ENCODE measurements around the gene STX5.
A peak's percentile ranks its signal among the peaks of the same experiment; 100 is the strongest.
"Not testable (repeated sequence)": the region's sequence is repeated elsewhere in the genome, so short reads cannot be mapped to it uniquely, and the experiment has no call there.

STX5 gene

DNA sequence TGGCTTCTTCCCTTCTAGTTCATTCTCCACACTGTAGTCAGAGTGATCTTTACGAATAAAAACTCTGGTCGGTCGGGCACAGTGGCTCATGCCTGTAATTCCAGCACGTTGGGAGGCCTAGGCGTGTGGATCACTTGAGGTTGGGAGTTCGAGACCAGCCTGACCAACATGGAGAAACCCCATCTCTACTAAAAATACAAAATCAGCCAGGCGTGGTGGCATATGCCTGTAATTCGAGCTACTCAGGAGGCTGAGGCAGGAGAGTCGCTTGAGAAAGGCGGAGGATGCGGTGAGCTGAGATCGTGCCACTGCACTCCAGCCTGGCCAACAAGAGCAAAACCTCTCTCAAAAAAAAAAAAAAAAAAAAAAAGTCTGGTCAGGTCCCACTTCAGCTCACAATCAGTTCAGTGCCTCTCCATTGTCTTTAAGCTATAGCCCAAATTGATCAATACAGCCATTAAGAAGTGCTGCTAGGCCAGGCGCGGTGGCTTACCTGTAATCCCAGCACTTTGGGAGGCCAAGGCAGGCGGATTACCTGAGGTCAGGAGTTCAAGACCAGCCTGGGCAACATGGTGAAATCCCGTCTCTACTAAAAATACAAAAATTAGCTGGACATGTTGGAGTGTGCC, 29.8 kb upstream of the STX5 start:
- H3K36me3 ChIP-seq (ENCODE audit: insufficient read depth, low read depth, low read length), result peaks cover 56% of the 10 kb centered on the region
- peak overlapping the region; percentile 58; the same call in 1 of the 2 replicates for H3K9ac ChIP-seq (ENCODE audit: low read depth, low read length)
- H3K4me1 ChIP-seq (ENCODE audit: insufficient read depth, low read length), result peaks cover 16% of the 10 kb centered on the region; the same call in 1 of the 2 replicates
- not testable (repeated sequence) for H3K9me3 ChIP-seq (ENCODE audit: insufficient read depth, low read depth, low read length); H3K27ac ChIP-seq (ENCODE audit: low read length); H3K27me3 ChIP-seq (ENCODE audit: insufficient read depth, low read length); H3K4me3 ChIP-seq (ENCODE audit: low read length)

DNA sequence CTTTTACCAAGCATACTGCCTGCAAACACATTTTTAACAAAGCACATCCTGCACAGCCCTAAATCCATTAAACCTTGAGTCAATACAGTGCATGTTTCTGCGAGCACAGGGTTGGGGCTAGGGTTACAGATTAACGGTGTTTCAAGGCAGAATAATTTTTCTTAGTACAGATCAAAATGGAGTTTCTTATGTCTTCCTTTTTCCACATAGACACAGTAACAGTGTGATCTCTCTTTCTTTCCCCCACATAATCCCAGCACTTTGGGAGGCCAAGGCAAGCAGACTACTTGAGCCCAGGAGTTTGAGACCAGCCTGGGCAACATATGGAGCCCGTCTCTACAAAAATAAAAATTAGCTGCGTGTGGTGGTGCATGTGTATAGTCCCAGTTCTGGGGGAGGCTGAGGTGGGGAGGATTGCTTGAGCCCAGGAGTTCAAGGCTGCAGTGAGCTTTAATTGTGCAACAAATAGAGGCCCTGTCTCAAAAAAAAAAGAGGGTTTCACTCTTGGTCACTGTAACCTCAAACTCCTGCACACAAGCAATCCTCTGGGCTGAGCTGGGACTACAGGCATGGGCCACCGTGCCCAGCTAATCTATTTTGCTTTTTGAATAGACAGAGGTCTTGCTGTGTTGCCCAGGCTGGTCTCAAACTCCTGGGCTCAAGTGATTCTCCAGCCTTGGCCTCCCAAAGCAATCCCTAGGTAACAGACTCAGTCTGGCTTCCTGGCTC, 29.1 kb upstream of the STX5 start:
- peak overlapping the region; percentile 41; the same call in 1 of the 2 replicates for H3K9ac ChIP-seq (ENCODE audit: low read depth, low read length)
- no peaks in the 10 kb centered on the region for H3K27me3 ChIP-seq (ENCODE audit: insufficient read depth, low read length)
- H3K36me3 ChIP-seq (ENCODE audit: insufficient read depth, low read depth, low read length), result peaks cover 50% of the 10 kb centered on the region
- H3K4me3 ChIP-seq (ENCODE audit: low read length), result no peak overlapping the region
- no peak overlapping the region for H3K27ac ChIP-seq (ENCODE audit: low read length)
- H3K4me1 ChIP-seq (ENCODE audit: insufficient read depth, low read length), result peaks cover 16% of the 10 kb centered on the region; the same call in 1 of the 2 replicates
- no peaks in the 10 kb centered on the region for H3K9me3 ChIP-seq (ENCODE audit: insufficient read depth, low read depth, low read length)

DNA sequence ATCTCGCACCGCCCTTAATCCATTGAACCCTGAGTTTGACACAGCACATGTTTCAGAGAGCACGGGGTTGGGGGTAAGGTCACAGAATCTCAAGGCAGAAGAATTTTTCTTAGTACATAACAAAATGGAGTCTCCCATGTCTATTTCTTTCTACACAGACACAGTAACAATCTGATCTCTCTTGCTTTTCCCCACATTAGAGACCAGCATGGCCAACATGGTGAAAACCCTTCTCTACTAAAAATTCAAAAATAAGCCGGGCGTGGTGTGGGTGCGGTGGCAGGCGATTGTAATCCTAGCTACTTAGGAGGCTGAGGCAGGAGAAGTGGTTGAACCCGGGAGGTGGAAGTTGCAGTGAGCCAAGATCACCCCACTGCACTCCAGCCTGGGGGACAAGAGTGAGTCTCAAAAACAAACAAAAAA, 27.4 kb upstream of the STX5 start:
- H3K27me3 ChIP-seq (ENCODE audit: insufficient read depth, low read length); H3K9me3 ChIP-seq (ENCODE audit: insufficient read depth, low read depth, low read length); H3K27ac ChIP-seq (ENCODE audit: low read length): not testable (repeated sequence)
- Histone ChIP-seq H3K9ac (ENCODE audit: low read depth, low read length) (peak overlapping the region; percentile 55; the same call in 1 of the 2 replicates), H3K36me3 (ENCODE audit: insufficient read depth, low read depth, low read length) (peaks cover 49% of the 10 kb centered on the region), H3K4me3 (ENCODE audit: low read length) (peak overlapping the region; percentile 36; the same call in 1 of the 2 replicates), H3K4me1 (ENCODE audit: insufficient read depth, low read length) (peaks cover 16% of the 10 kb centered on the region; the same call in 1 of the 2 replicates)

DNA sequence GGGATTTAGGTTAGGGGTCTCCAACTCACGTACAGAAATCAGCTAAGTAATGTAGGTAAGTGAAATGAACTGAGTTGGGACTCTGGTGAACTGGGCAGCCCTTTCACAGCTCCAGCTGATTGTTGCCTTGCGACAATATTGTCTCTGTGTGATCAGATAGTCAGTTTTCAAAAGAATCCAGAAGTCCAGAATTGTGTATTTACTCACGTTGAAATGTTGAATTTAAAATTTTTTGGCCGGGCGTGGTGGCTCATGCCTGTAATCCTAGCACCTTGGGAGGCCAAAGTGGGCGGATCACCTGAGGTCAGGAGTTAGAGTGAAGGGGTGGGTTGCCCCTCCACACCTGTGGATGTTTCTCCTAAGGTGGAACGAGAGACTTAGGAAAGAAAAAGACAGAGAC, 26.4 kb upstream of the STX5 start:
- H3K9me3 ChIP-seq (ENCODE audit: insufficient read depth, low read depth, low read length), result peaks cover 8% of the 10 kb centered on the region; the same call in 1 of the 2 replicates
- H3K4me3 ChIP-seq (ENCODE audit: low read length), result peak overlapping the region; percentile 91
- H3K4me1 ChIP-seq (ENCODE audit: insufficient read depth, low read length), result peaks cover 16% of the 10 kb centered on the region; the same call in 1 of the 2 replicates
- H3K27me3 ChIP-seq (ENCODE audit: insufficient read depth, low read length), result no peaks in the 10 kb centered on the region
- peaks cover 49% of the 10 kb centered on the region for H3K36me3 ChIP-seq (ENCODE audit: insufficient read depth, low read depth, low read length)
- H3K9ac ChIP-seq (ENCODE audit: low read depth, low read length), result peak overlapping the region; percentile 100
- H3K27ac ChIP-seq (ENCODE audit: low read length), result no peak overlapping the region

DNA sequence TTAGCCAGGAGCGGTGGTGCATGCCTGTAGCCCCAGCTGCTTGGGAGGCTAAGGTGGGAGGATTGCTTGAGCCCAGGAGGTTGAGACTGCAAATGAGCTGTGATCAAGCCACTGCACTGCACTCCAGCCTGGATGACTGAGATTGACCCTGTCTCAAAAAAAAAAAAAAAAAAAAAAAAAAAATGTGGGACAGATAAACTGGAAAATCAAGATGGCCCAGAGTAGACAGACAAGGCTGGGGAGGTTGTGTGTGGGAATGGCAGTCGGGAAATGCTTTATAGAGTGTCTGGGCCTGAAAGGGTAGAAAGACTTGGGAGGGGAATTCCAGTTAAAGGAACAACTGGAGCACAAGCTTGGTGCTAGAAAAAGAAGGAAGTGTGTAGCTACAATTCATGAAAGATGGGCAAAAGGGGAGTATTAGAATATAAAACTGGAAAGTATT, 25.7 kb upstream of the STX5 start:
- no peaks in the 10 kb centered on the region for H3K27me3 ChIP-seq (ENCODE audit: insufficient read depth, low read length)
- peaks cover 8% of the 10 kb centered on the region; the same call in 1 of the 2 replicates for H3K9me3 ChIP-seq (ENCODE audit: insufficient read depth, low read depth, low read length)
- peak overlapping the region; percentile 36 for H3K27ac ChIP-seq (ENCODE audit: low read length)
- H3K9ac ChIP-seq (ENCODE audit: low read depth, low read length), result peak overlapping the region; percentile 100
- H3K4me1 ChIP-seq (ENCODE audit: insufficient read depth, low read length), result peaks cover 16% of the 10 kb centered on the region; the same call in 1 of the 2 replicates
- H3K4me3 ChIP-seq (ENCODE audit: low read length), result peak overlapping the region; percentile 91
- peaks cover 51% of the 10 kb centered on the region for H3K36me3 ChIP-seq (ENCODE audit: insufficient read depth, low read depth, low read length)

DNA sequence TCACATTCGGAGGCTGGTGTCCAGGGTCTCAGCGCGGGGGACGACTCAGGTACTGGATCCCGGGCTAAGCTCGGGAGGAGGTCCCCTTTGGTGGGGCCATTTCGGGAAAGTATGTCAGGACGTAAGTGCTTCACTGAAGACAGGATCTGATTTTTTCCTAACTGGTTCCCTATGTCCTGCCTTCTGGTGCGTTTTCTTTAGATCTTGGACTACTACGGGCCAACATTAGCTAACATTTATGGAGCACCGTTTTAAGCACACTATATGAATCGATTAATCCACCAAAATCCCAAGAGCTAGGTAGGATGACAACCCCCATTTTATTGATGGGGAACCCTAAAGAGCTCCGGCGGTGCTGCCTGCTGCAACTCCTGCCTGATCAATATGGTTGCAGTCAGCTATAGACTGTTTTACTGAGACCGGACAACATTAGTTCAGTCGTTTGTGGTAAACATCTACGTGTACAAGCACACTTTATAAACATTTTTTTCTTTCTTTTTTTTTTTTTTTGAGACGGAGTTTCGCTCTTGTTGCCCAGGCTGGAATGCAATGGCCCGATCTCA, 24.6 kb upstream of the STX5 start:
- H3K27me3 ChIP-seq (ENCODE audit: insufficient read depth, low read length), result no peaks in the 10 kb centered on the region
- peaks cover 9% of the 10 kb centered on the region; the same call in 1 of the 2 replicates for H3K4me1 ChIP-seq (ENCODE audit: insufficient read depth, low read length)
- H3K36me3 ChIP-seq (ENCODE audit: insufficient read depth, low read depth, low read length), result peaks cover 60% of the 10 kb centered on the region
- H3K9me3 ChIP-seq (ENCODE audit: insufficient read depth, low read depth, low read length), result peaks cover 8% of the 10 kb centered on the region; the same call in 1 of the 2 replicates
- H3K4me3 ChIP-seq (ENCODE audit: low read length), result peak overlapping the region; percentile 91
- H3K27ac ChIP-seq (ENCODE audit: low read length), result peak overlapping the region; percentile 93
- peak overlapping the region; percentile 100 for H3K9ac ChIP-seq (ENCODE audit: low read depth, low read length)

DNA sequence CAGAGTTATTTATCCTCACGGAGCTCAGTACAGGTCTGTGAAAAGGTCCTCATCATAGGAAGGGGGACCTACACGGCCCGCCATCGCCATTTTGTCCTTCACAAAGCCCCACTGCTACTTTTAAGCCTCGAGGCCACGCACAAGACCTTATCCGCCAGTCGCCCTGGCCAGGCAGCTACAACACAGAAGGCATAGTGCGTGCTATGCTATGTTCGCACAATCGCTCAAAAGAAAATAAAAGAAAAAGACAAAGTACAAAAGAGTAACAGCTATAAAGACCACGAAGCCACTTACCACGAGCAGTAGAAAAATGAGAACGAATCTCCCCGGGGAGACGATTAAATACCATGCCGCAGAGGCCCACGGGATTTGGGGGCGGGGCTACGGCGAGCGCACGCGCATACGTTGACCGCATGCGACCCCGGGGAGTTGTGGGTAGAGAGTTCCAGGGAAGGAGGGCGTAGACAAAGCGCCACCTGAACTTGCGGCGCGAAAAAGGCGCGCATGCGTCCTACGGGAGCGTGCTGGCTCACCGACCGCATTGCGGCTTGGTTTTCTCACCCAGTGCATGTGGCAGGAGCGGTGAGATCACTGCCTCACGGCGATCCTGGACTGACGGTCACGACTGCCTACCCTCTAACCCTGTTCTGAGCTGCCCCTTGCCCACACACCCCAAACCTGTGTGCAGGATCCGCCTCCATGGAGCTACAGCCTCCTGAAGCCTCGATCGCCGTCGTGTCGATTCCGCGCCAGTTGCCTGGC, 23.9 kb upstream of the STX5 start:
- Histone ChIP-seq H3K9ac (ENCODE audit: low read depth, low read length) (peak overlapping the region; percentile 100), H3K4me1 (ENCODE audit: insufficient read depth, low read length) (peaks cover 3% of the 10 kb centered on the region; the same call in 1 of the 2 replicates), H3K27me3 (ENCODE audit: insufficient read depth, low read length) (no peaks in the 10 kb centered on the region), H3K4me3 (ENCODE audit: low read length) (peak overlapping the region; percentile 91), H3K27ac (ENCODE audit: low read length) (peak overlapping the region; percentile 96), H3K36me3 (ENCODE audit: insufficient read depth, low read depth, low read length) (peaks cover 54% of the 10 kb centered on the region), H3K9me3 (ENCODE audit: insufficient read depth, low read depth, low read length) (peaks cover 8% of the 10 kb centered on the region; the same call in 1 of the 2 replicates)

DNA sequence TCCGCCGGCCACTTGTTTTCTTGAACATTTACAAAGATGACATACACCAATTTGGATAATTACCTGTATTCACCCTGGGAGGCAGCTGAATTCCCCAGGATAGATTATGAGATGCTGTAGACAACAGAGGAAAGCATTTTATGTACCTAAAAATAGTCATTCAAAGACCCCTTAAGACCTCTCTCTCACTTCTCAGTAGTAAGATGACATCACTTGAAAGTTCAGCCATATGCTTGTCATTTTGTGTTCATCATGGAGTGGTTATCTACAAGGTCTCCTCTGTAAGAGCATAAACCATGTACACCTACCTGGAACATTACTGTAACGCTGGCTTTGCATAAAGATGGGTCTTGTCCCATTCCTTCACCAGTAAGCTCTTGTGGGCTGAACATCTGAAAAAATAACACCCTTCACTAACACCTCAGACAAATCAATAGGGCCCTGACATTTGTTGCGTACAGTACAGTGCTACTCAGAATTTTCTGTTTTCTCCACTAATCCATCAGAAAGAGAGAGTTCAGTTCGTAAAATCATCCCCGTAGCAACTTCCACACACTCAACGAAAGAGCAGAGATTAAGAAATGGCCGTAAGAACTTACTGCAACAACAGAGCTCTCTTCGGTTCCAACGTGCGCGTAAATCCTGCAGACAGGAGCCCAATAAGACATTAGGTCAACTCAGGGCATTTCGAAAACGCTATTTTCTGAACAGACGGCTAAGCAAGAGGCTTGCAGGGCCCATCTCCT, 23.1 kb upstream of the STX5 start:
- Histone ChIP-seq H3K27ac (ENCODE audit: low read length) (peak overlapping the region; percentile 96), H3K36me3 (ENCODE audit: insufficient read depth, low read depth, low read length) (peaks cover 49% of the 10 kb centered on the region), H3K9ac (ENCODE audit: low read depth, low read length) (peak overlapping the region; percentile 100), H3K9me3 (ENCODE audit: insufficient read depth, low read depth, low read length) (peaks cover 8% of the 10 kb centered on the region; the same call in 1 of the 2 replicates), H3K27me3 (ENCODE audit: insufficient read depth, low read length) (no peaks in the 10 kb centered on the region), H3K4me3 (ENCODE audit: low read length) (peak overlapping the region; percentile 91), H3K4me1 (ENCODE audit: insufficient read depth, low read length) (0 out of 2 replicates have a peak, but pooled peaks cover 3% of the 10 kb centered on the region)

DNA sequence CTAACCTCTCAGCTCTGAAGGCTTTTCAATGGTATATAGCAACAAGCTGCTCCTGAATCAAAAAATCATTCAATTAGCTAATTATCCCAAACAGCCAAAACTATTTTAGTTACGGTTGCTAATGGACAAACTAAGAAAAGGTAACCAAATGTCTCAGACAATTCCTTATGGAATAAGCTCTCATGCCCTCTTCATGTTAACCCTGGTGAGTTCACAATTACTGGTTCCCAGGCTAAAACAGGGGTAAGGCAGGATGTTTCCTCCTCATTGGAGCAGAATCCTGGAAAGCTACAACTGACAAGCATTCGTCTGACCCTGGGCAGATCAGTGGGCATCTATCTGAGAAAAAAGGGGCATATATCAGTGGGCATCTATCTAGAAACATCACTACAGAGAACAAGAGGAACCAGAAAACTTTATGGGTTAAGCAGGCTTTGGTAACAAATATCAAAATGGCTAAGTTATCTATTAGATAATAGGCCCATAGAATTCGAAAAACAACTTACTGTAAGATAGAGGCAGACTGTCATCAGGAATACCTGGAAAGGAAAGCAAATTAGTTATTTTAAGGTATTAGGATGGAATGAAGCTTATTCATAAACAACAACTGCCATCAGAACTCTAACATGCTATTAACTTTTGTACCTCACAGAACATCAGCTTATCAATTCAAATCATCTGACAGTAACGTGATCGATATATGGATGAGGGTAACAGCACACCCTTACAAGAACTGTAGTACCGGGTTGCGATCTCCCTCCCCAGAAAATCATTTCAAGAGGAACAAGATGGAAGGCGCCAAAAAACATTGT, 22.4 kb upstream of the STX5 start:
- peaks cover 43% of the 10 kb centered on the region for H3K36me3 ChIP-seq (ENCODE audit: insufficient read depth, low read depth, low read length)
- H3K27me3 ChIP-seq (ENCODE audit: insufficient read depth, low read length), result no peaks in the 10 kb centered on the region
- peaks cover 8% of the 10 kb centered on the region; the same call in 1 of the 2 replicates for H3K9me3 ChIP-seq (ENCODE audit: insufficient read depth, low read depth, low read length)
- H3K4me3 ChIP-seq (ENCODE audit: low read length), result peak overlapping the region; percentile 91
- peak overlapping the region; percentile 96 for H3K27ac ChIP-seq (ENCODE audit: low read length)
- peak overlapping the region; percentile 100 for H3K9ac ChIP-seq (ENCODE audit: low read depth, low read length)
- no peaks in the 10 kb centered on the region for H3K4me1 ChIP-seq (ENCODE audit: insufficient read depth, low read length)
